Hepatocyte (in vitro differentiated cells): ENCODE measurements around the gene TTYH2.

Experiments used
- CTCF ChIP-seq: fragments of 200-600 bp; sonication (generic); IDR thresholded peaks from 2 replicates; pipeline ENCODE4 v1.5.1; 2016; ENCODE audit warnings: antibody characterized with exemption, mild to moderate bottlenecking; ENCODE audit not compliant: poor library complexity
- EZH2phosphoT487 ChIP-seq: fragments of 200-600 bp; sonication (generic); IDR thresholded peaks from one replicate; pipeline ENCODE4 v1.6.1; 2018; ENCODE audit warnings: antibody characterized with exemption, mild to moderate bottlenecking, low read depth, moderate library complexity; ENCODE audit not compliant: unreplicated experiment, severe bottlenecking

GRCh38 chr17:74224959-74225725, 11.8 kb downstream of the TTYH2 start:
- no peak for TF ChIP-seq CTCF
- TF ChIP-seq EZH2phosphoT487, result no peak
